Neural cell (in vitro differentiated cells): Measurements from ENCODE around the gene APEX1.

Experiments used
- EP300 ChIP-seq: fragments of 450-650 bp; conservative IDR thresholded peaks from 2 replicates; pipeline ENCODE4 v1.6.1; 2014; ENCODE audit warnings: antibody characterized with exemption, mild to moderate bottlenecking, moderate library complexity; ENCODE audit not compliant: poor library complexity, severe bottlenecking
- EZH2 ChIP-seq: fragments of 200-600, 300-800 bp; shearing (Covaris generic), sonication (generic); IDR thresholded peaks from 2 replicates; pipeline ENCODE4 v1.6.1; 2014; ENCODE audit warnings: antibody characterized with exemption, low read length, borderline replicate concordance, mild to moderate bottlenecking; ENCODE audit not compliant: insufficient read depth, poor library complexity, severe bottlenecking
- POLR2AphosphoS5 ChIP-seq: IDR thresholded peaks from 2 replicates; pipeline ENCODE4 v1.6.1; 2012
- TAF1 ChIP-seq: IDR thresholded peaks from 2 replicates; pipeline ENCODE4 v1.6.1; 2012; ENCODE audit warnings: low read depth
- TF ChIP-seq, protein P1 (sequence below): fragments of 450-650 bp; IDR thresholded peaks from 2 replicates; pipeline ENCODE4 v1.5.1; 2014; ENCODE audit warnings: antibody characterized with exemption, mild to moderate bottlenecking, moderate library complexity; ENCODE audit not compliant: poor library complexity, severe bottlenecking
- TF ChIP-seq, protein P2 (sequence below): IDR thresholded peaks from 2 replicates; pipeline ENCODE4 v1.6.1; 2012; ENCODE audit warnings: borderline replicate concordance

DNA sequence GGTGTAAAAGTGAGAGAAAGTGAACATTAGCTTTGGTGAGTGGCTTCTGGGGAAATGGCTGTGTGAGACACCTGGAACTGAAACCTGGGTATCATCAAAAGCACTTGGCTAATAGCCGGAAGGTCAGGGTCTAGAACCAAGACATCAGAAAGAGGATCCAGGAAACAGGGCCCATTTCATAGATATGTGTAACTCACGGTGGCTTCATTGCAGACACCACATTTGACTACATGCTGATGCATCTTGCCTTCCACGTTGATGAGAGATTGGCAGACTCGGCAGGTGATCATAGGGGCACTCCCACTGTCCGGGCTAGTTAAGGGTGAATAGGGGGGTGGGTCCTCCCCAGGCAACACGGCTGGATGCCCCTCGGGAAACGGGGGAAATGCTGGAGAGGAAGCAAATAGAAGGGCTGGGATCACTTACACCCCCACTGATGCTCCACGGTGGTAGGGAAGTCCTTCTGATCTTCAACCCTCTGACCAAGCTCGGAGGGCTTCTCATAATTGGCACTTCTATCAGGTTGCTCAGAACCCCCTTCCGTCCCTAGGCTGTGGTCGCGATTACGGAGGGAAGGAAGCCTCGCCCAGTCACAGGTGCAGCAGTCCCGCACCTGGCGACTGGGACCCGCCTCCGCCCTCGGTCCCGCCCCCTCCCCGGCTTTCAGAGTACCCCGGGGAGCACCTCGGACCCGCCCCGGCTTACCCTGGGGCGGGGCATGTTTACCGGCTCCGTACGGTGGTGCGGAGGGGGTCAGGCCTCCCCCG, 5.6 kb downstream of the APEX1 start:
- TF ChIP-seq POLR2AphosphoS5 (no peak), EP300 (no peak), TAF1 (no peak), EZH2 (no peak)
- TF ChIP-seq, protein P1, sequence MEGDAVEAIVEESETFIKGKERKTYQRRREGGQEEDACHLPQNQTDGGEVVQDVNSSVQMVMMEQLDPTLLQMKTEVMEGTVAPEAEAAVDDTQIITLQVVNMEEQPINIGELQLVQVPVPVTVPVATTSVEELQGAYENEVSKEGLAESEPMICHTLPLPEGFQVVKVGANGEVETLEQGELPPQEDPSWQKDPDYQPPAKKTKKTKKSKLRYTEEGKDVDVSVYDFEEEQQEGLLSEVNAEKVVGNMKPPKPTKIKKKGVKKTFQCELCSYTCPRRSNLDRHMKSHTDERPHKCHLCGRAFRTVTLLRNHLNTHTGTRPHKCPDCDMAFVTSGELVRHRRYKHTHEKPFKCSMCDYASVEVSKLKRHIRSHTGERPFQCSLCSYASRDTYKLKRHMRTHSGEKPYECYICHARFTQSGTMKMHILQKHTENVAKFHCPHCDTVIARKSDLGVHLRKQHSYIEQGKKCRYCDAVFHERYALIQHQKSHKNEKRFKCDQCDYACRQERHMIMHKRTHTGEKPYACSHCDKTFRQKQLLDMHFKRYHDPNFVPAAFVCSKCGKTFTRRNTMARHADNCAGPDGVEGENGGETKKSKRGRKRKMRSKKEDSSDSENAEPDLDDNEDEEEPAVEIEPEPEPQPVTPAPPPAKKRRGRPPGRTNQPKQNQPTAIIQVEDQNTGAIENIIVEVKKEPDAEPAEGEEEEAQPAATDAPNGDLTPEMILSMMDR: no peak
- TF ChIP-seq, protein P2, sequence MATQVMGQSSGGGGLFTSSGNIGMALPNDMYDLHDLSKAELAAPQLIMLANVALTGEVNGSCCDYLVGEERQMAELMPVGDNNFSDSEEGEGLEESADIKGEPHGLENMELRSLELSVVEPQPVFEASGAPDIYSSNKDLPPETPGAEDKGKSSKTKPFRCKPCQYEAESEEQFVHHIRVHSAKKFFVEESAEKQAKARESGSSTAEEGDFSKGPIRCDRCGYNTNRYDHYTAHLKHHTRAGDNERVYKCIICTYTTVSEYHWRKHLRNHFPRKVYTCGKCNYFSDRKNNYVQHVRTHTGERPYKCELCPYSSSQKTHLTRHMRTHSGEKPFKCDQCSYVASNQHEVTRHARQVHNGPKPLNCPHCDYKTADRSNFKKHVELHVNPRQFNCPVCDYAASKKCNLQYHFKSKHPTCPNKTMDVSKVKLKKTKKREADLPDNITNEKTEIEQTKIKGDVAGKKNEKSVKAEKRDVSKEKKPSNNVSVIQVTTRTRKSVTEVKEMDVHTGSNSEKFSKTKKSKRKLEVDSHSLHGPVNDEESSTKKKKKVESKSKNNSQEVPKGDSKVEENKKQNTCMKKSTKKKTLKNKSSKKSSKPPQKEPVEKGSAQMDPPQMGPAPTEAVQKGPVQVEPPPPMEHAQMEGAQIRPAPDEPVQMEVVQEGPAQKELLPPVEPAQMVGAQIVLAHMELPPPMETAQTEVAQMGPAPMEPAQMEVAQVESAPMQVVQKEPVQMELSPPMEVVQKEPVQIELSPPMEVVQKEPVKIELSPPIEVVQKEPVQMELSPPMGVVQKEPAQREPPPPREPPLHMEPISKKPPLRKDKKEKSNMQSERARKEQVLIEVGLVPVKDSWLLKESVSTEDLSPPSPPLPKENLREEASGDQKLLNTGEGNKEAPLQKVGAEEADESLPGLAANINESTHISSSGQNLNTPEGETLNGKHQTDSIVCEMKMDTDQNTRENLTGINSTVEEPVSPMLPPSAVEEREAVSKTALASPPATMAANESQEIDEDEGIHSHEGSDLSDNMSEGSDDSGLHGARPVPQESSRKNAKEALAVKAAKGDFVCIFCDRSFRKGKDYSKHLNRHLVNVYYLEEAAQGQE: no peak
